Dermis blood vessel endothelial cell (primary cell): ENCODE data around the gene DNM2. TPM values are rescaled to one million over a fixed set of nuclear protein-coding genes. Genes with fewer than 3 reads are reported as not detected.
"Not testable (repeated sequence)": the region's sequence is repeated elsewhere in the genome, so short reads cannot be mapped to it uniquely, and the experiment has no call there.

Source experiments
- DNase-seq: peaks from one replicate; pipeline ENCODE4 v3.0.0; 2010
- total RNA-seq: library from RNA; depleted of rRNA; stranded (reverse); fragments of >200 nt; gene quantifications from 2 replicates; pipeline ENCODE4 v1.2.3, GENCODE V29; 2014

The DNM2 gene
- total RNA-seq, 1 donor from 2014 or later, result 118 TPM

GRCh38 chr19:10870955-10871603 lies 153.2 kb downstream of the DNM2 start, which contains the start of gene CARM1:
Gene CARM1 (plus strand): TSS chr19:10871553. CDS start chr19:10871703, 150 bp downstream.
- peak; percentile 99 for DNase-seq

- DNase-seq, result peak; percentile 34
Observed at GRCh38 chr19:10871711-10872545, 154.0 kb downstream of the DNM2 start.

GRCh38 chr19:10872546-10873107 lies 154.7 kb downstream of the DNM2 start:
- DNase-seq, result no peak

- DNase-seq, result no peak
Observed at GRCh38 chr19:10874024-10874423, 156.1 kb downstream of the DNM2 start.

GRCh38 chr19:10876459-10877240 lies 158.8 kb downstream of the DNM2 start:
- no peak for DNase-seq

- not testable (repeated sequence) for DNase-seq
Observed at GRCh38 chr19:10877608-10878007, 159.7 kb downstream of the DNM2 start.

GRCh38 chr19:10878253-10878652 lies 160.4 kb downstream of the DNM2 start:
- no peak for DNase-seq

Other genes with a start within 250 kb of the DNM2 start
- gene KEAP1, start 214.7 kb upstream of the DNM2 start, total RNA-seq, result 125 and 147 TPM in 2 replicates
- under 0.01 TPM in 1 of 2 replicates, not detected in the other for gene S1PR5, start 200.6 kb upstream of the DNM2 start, total RNA-seq
- gene ATG4D, start 174.2 kb upstream of the DNM2 start, total RNA-seq, result 9.5 and 12.6 TPM in 2 replicates
- 8.6 and 11.2 TPM in 2 replicates for gene KRI1, start 152.1 kb upstream of the DNM2 start, total RNA-seq
- 4.6 and 7.6 TPM in 2 replicates for gene CDKN2D, start 149.1 kb upstream of the DNM2 start, total RNA-seq
- gene AP1M2, start 130.8 kb upstream of the DNM2 start, total RNA-seq, result 0.17 TPM in 1 of 2 replicates, not detected in the other
- 67.7 and 132 TPM in 2 replicates for gene SLC44A2, start 92.5 kb upstream of the DNM2 start, total RNA-seq
- 85.8 and 190 TPM in 2 replicates for gene ILF3, start 63.7 kb upstream of the DNM2 start, total RNA-seq
- gene QTRT1, start 16.6 kb upstream of the DNM2 start, total RNA-seq, result 23.1 and 26.4 TPM in 2 replicates
- 43.1 and 60.6 TPM in 2 replicates for gene TMED1, start 118.1 kb downstream of the DNM2 start, total RNA-seq
- not detected in 2 replicates for gene C19orf38, start 130.3 kb downstream of the DNM2 start, total RNA-seq
- 19.2 and 46.4 TPM in 2 replicates for gene CARM1, start 153.5 kb downstream of the DNM2 start, total RNA-seq
- gene YIPF2, start 210.6 kb downstream of the DNM2 start, total RNA-seq, result 67.1 and 106 TPM in 2 replicates
- 38.5 and 39.0 TPM in 2 replicates for gene TIMM29, start 210.7 kb downstream of the DNM2 start, total RNA-seq
- 74.2 and 180 TPM in 2 replicates for gene SMARCA4, start 243.0 kb downstream of the DNM2 start, total RNA-seq